K562 (cell line): ENCODE data around the gene COX14. TPM values are rescaled to one million over a fixed set of nuclear protein-coding genes. Genes with fewer than 3 reads are reported as not detected.

ENCODE experiments used
- ATAC-seq: fragments of 200-7000 bp; cut with Tn5 transposase; 3 replicates; pipeline ENCODE4 v1.9.1; 2020; ENCODE audit warnings: moderate library complexity
- BruUV-seq: library from RNA; stranded (reverse); fragments of 400-500 nt; replicated peaks from 2 replicates; lab custom pipeline; 2021; lab: Mats Ljungman, UMichigan
- CTCF ChIA-PET: fragments of 300-600 bp; formaldehyde crosslinking; extraction: SDS; loops from one replicate; lab custom pipeline; 2021; ENCODE audit warnings: low intra/inter-chr PET ratio; lab: Yijun Ruan, JAX
- POLR2A ChIA-PET: fragments of 300-600, 350-650 bp; sonication (Branson Sonifier 250); formaldehyde crosslinking; extraction: SDS; loops from one replicate; lab custom pipeline; 2021; ENCODE audit warnings: antibody characterized with exemption, inconsistent platforms; lab: Yijun Ruan, JAX
- DNase-seq, 4 experiments: peaks; one replicate each; pipeline versions ENCODE4 v3.0.0 to v3.0.0-alpha.2; 2011 to 2018; ENCODE audit warnings: low spot score in 3 of 4, mixed read lengths in 3 of 4; ENCODE audit errors: extremely low read depth in 1 of 4
- FAIRE-seq: peaks from 2 replicates; lab custom pipeline; 2011; peaks lifted over from hg19 to GRCh38; lab: Jason Lieb, UNC
- H2AFZ ChIP-seq: 2 replicates; pipeline ENCODE4 v1.6.0; 2011; ENCODE audit warnings: low read depth, low read length, control low read depth, inconsistent platforms
- H3K27ac ChIP-seq: fragments of 200-600 bp; 3 replicates; pipeline ENCODE4 v1.8.0; 2011; ENCODE audit warnings: low read depth, mild to moderate bottlenecking, control low read depth, inconsistent platforms, low read length, moderate library complexity, mixed read lengths; ENCODE audit errors: extremely low read depth
- H3K27me3 ChIP-seq, 2 experiments: fragments of 300-600 bp in 1 of 2; 2 replicates in 1 of 2; 3 replicates in 1 of 2; pipeline versions ENCODE4 v1.6.0 to v1.8.0; 2011; ENCODE audit warnings: inconsistent platforms in 2 of 2, low read length in 2 of 2, mild to moderate bottlenecking in 1 of 2, mixed read lengths in 1 of 2, moderate library complexity in 1 of 2; ENCODE audit not compliant: control insufficient read depth in 2 of 2, insufficient read depth in 2 of 2
- H3K36me3 ChIP-seq: fragments of 300-600 bp; 3 replicates; pipeline ENCODE4 v1.8.0; 2011; ENCODE audit warnings: mild to moderate bottlenecking, low read length, inconsistent platforms; ENCODE audit not compliant: control insufficient read depth, insufficient read depth
- H3K4me1 ChIP-seq, 2 experiments: fragments of 200-600 bp in 1 of 2; replicated peaks in 1 of 2; 2 replicates in 1 of 2; 3 replicates in 1 of 2; pipeline versions ENCODE4 v1.5.1 to v1.8.0; 2011; ENCODE audit warnings: inconsistent platforms in 2 of 2, low read length in 2 of 2, mild to moderate bottlenecking in 1 of 2, mixed read lengths in 1 of 2, moderate library complexity in 1 of 2; ENCODE audit not compliant: control insufficient read depth in 2 of 2, insufficient read depth in 2 of 2
- H3K4me2 ChIP-seq: 2 replicates; pipeline ENCODE4 v1.6.1; 2011; ENCODE audit warnings: low read length, control low read depth, inconsistent platforms, mixed read lengths; ENCODE audit not compliant: insufficient read depth
- H3K4me3 ChIP-seq: fragments of 200-600 bp; sonication (generic), shearing (Covaris generic); 2 replicates; pipeline ENCODE4 v1.5.1; 2016; ENCODE audit warnings: control low read depth, inconsistent platforms
- H3K79me2 ChIP-seq: fragments of 200-600 bp; 3 replicates; pipeline ENCODE4 v1.8.0; 2011; ENCODE audit warnings: low read length, inconsistent platforms; ENCODE audit not compliant: control insufficient read depth, insufficient read depth
- H3K9ac ChIP-seq, 2 experiments: 2 replicates each; pipeline versions ENCODE4 v1.6.0 to v1.6.1; 2011; ENCODE audit warnings: low read depth in 2 of 2, low read length in 2 of 2, control low read depth in 1 of 2, inconsistent platforms in 1 of 2, mild to moderate bottlenecking in 1 of 2, mixed read lengths in 1 of 2; ENCODE audit not compliant: insufficient read depth in 1 of 2
- H3K9me1 ChIP-seq: one replicate; pipeline ENCODE4 v1.6.0; 2011; ENCODE audit warnings: inconsistent platforms, mild to moderate bottlenecking, low read length, moderate library complexity; ENCODE audit not compliant: control insufficient read depth, insufficient read depth
- H3K9me3 ChIP-seq: replicated peaks from 2 replicates; pipeline ENCODE4 v1.5.1; 2011; ENCODE audit warnings: low read depth, low read length, inconsistent platforms; ENCODE audit not compliant: control insufficient read depth, insufficient read depth
- H4K20me1 ChIP-seq: replicated peaks from 2 replicates; pipeline ENCODE4 v1.6.1; 2011; ENCODE audit warnings: low read length, inconsistent platforms, mixed read lengths; ENCODE audit not compliant: control insufficient read depth, insufficient read depth
- ARID2 ChIP-seq: fragments of 450-650 bp; IDR thresholded peaks from 2 replicates; pipeline ENCODE4 v1.6.1; 2017; ENCODE audit warnings: antibody characterized with exemption, mild to moderate bottlenecking
- KLF6 ChIP-seq: fragments of 250-450 bp; sonication (Bioruptor Pico); IDR thresholded peaks from 2 replicates; pipeline ENCODE4 v1.4.0; 2020; ENCODE audit warnings: mild to moderate bottlenecking, moderate library complexity, borderline replicate concordance
- RAD21 ChIP-seq, 2 experiments: fragments of 250-450 bp in 1 of 2; fragments of 450-650 bp in 1 of 2; sonication (Bioruptor Pico) in 1 of 2; formaldehyde crosslinking in 1 of 2; IDR thresholded peaks in 1 of 2; conservative IDR thresholded peaks in 1 of 2; 2 replicates each; pipeline versions ENCODE4 v1.4.0 to v1.8.0; 2020 to 2022; ENCODE audit warnings: mild to moderate bottlenecking in 2 of 2, moderate library complexity in 1 of 2
- SMARCA5 ChIP-seq: fragments of 450-650 bp; IDR thresholded peaks from 2 replicates; pipeline ENCODE4 v1.6.1; 2016
- ZEB2 ChIP-seq: fragments of 450-650 bp; IDR thresholded peaks from 2 replicates; pipeline ENCODE4 v1.6.1; 2016
- ZNF384 ChIP-seq: IDR thresholded peaks from 2 replicates; pipeline ENCODE4 v1.6.1; 2012; ENCODE audit warnings: low read depth, low read length, improper control_type of control experiment
- WGBS: fragments of 100-300 bp; shearing (Covaris generic); methylation state at CpG from one replicate; pipeline ENCODE4 v1.1.6; 2016; ENCODE audit warnings: low coverage, mixed read lengths; ENCODE audit not compliant: insufficient coverage; ENCODE audit errors: missing lambda C conversion rate; 5-methylcytosine and 5-hydroxymethylcytosine counted together
- in situ Hi-C: fragments of 300-500 bp; cut with MboI; formaldehyde crosslinking; loops from 4 replicates; pipeline ENCODE4 v1.15.0; 2018; ENCODE audit warnings: inconsistent platforms, mixed read lengths
- intact Hi-C: fragments of 100-400 bp; cut with micrococcal nuclease; formaldehyde crosslinking; loops from 2 replicates; pipeline ENCODE4 v1.14.2; 2022
- polyA plus RNA-seq, 8 experiments: library from polyadenylated mRNA; depleted of rRNA in 4 of 8; stranded (reverse) in 5 of 8; unstranded in 3 of 8; fragments of >200 nt; fragmentation: Nextera tagmentation in 2 of 8; fragmentation: Illumina TruSeq in 1 of 8; extraction: Ambion mirVana in 2 of 8; extraction: Trizol in 1 of 8; gene quantifications; 2 replicates each; pipeline versions ENCODE4 v1.2.1 to v1.2.3, GENCODE V29; 2011 to 2014; ENCODE audit warnings: inconsistent platforms in 1 of 8, missing spikeins in 1 of 8
- total RNA-seq, 7 experiments: library from RNA; depleted of rRNA in 6 of 7; stranded (reverse); fragments of >200 nt in 6 of 7; fragmentation: Illumina TruSeq in 2 of 7; extraction: Trizol in 2 of 7; gene quantifications; 2 replicates each; pipeline versions ENCODE4 v1.2.1 to v1.2.3, GENCODE V29; 2011 to 2021; ENCODE audit warnings: low replicate concordance in 1 of 7
- TF ChIP-seq, protein P1 (sequence below): fragments of 450-650 bp; IDR thresholded peaks from one replicate; pipeline ENCODE4 v1.6.1; 2018; ENCODE audit warnings: mild to moderate bottlenecking, moderate library complexity; ENCODE audit not compliant: partially characterized antibody
- TF ChIP-seq, protein P2 (sequence below), 2 experiments: fragments of 450-650 bp; formaldehyde crosslinking in 1 of 2; IDR thresholded peaks; 2 replicates each; pipeline versions ENCODE4 v1.4.0 to v1.6.1; 2014 to 2020; ENCODE audit warnings: mild to moderate bottlenecking in 2 of 2, borderline replicate concordance in 1 of 2, low read depth in 1 of 2
- TF ChIP-seq, protein P3 (sequence below): fragments of 450-650 bp; IDR thresholded peaks from 2 replicates; pipeline ENCODE4 v1.6.1; 2017; ENCODE audit warnings: mild to moderate bottlenecking, moderate library complexity

The COX14 gene
- total and polyA plus RNA-seq, 9 of the 15 experiments (the other 6 are each of a cell fraction or from before 2014, with no cell fraction given) = 44.4 to 269 (median 53.4) TPM

DNA sequence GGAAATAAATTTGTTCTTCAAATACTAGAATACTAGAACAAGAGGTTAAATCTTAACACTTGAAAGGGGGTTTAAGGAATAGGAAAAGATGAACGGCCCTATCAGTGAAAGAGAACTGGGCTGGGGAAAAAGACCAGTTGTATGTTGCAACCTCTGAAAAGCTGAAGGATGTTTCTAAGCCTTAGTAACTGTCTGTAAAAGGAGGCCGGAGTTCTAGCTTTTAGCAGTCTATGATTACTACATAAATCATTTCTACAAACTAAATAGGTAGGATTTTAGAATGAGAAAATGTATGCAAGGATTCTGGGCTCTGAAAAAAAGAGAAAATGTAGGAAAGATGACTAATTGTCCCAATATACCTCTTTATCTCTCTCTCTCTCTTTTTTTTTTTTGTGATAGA, 50.2 kb downstream of the COX14 start:
- ATAC-seq (no peak), FAIRE-seq (no peak), DNase-seq (no peak)
- Histone ChIP-seq H2AFZ (no peak overlapping the region), H3K79me2 (peaks cover 35% of the 10 kb centered on the region), H3K9me1 (no peaks in the 10 kb centered on the region), H3K27ac (no peak overlapping the region), H3K9me3 (no peaks in the 10 kb centered on the region), H3K4me1 (peaks cover 2 to 15% of the 10 kb centered on the region in 2 experiments; a peak in 4 of 5 replicates), H4K20me1 (no peaks in the 10 kb centered on the region), H3K36me3 (peaks cover 6% of the 10 kb centered on the region; the same call in 1 of the 3 replicates), H3K27me3 (no peaks in the 10 kb centered on the region), H3K9ac (no peak overlapping the region), H3K4me2 (no peak overlapping the region), H3K4me3 (no peak overlapping the region)
- POLR2A ChIA-PET = interaction anchor here (1.4 kb wide), 1 partner anchor 51 kb away, joined by 6 read pairs; no protein-coding TSS in a partner anchor
- BruUV-seq = no TSS peak
- intact Hi-C loops = no loop called here
- no peak for TF ChIP-seq ZNF384
- no peak for TF ChIP-seq ARID2
- no peak for TF ChIP-seq ZEB2
- TF ChIP-seq RAD21 (CRISPR knock-in tag; conservative IDR thresholded peaks at IDR 0.05 in 1 of 2, IDR thresholded peaks at IDR 0.05 in 1 of 2) = no peak
- TF ChIP-seq, protein P1, sequence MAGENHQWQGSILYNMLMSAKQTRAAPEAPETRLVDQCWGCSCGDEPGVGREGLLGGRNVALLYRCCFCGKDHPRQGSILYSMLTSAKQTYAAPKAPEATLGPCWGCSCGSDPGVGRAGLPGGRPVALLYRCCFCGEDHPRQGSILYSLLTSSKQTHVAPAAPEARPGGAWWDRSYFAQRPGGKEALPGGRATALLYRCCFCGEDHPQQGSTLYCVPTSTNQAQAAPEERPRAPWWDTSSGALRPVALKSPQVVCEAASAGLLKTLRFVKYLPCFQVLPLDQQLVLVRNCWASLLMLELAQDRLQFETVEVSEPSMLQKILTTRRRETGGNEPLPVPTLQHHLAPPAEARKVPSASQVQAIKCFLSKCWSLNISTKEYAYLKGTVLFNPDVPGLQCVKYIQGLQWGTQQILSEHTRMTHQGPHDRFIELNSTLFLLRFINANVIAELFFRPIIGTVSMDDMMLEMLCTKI = no peak
- TF ChIP-seq, protein P2, sequence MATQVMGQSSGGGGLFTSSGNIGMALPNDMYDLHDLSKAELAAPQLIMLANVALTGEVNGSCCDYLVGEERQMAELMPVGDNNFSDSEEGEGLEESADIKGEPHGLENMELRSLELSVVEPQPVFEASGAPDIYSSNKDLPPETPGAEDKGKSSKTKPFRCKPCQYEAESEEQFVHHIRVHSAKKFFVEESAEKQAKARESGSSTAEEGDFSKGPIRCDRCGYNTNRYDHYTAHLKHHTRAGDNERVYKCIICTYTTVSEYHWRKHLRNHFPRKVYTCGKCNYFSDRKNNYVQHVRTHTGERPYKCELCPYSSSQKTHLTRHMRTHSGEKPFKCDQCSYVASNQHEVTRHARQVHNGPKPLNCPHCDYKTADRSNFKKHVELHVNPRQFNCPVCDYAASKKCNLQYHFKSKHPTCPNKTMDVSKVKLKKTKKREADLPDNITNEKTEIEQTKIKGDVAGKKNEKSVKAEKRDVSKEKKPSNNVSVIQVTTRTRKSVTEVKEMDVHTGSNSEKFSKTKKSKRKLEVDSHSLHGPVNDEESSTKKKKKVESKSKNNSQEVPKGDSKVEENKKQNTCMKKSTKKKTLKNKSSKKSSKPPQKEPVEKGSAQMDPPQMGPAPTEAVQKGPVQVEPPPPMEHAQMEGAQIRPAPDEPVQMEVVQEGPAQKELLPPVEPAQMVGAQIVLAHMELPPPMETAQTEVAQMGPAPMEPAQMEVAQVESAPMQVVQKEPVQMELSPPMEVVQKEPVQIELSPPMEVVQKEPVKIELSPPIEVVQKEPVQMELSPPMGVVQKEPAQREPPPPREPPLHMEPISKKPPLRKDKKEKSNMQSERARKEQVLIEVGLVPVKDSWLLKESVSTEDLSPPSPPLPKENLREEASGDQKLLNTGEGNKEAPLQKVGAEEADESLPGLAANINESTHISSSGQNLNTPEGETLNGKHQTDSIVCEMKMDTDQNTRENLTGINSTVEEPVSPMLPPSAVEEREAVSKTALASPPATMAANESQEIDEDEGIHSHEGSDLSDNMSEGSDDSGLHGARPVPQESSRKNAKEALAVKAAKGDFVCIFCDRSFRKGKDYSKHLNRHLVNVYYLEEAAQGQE (IDR thresholded peaks at IDR 0.05; ENCODE audit: borderline replicate concordance) = no peak
- TF ChIP-seq, protein P2 (CRISPR knock-in tag; IDR thresholded peaks at IDR 0.05; ENCODE audit: low read depth) = no peak
- TF ChIP-seq KLF6 = no peak
- no peak for TF ChIP-seq SMARCA5
- TF ChIP-seq, protein P3, sequence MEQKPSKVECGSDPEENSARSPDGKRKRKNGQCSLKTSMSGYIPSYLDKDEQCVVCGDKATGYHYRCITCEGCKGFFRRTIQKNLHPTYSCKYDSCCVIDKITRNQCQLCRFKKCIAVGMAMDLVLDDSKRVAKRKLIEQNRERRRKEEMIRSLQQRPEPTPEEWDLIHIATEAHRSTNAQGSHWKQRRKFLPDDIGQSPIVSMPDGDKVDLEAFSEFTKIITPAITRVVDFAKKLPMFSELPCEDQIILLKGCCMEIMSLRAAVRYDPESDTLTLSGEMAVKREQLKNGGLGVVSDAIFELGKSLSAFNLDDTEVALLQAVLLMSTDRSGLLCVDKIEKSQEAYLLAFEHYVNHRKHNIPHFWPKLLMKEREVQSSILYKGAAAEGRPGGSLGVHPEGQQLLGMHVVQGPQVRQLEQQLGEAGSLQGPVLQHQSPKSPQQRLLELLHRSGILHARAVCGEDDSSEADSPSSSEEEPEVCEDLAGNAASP = no peak
- CTCF ChIA-PET = no interaction called here
- WGBS = 69% methylated on average over 2 of the region's 2 CpGs
- in situ Hi-C loops = no loop called here
